Measurements from ENCODE around the gene SGCG.

DNA sequence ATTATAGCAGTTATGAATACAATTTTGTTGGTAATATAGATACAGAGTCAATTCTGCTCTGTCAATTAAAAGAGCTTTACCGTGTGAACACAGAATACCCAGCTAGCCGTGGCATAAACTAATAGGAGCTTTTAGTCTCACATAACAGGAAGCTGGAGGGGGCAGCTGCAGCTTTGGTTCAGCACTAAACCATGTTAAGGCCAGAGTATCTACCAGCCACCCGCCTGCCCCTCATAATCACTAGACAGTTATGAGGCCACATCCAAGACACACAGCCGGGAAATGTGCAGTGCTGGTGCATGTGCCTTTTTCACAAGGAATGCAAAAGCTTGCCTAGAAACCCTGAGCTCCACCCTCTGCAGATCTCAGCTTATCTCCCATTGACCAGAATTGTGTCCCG lies 62.3 kb downstream of the SGCG start:
- TF ChIP-seq, protein P1, sequence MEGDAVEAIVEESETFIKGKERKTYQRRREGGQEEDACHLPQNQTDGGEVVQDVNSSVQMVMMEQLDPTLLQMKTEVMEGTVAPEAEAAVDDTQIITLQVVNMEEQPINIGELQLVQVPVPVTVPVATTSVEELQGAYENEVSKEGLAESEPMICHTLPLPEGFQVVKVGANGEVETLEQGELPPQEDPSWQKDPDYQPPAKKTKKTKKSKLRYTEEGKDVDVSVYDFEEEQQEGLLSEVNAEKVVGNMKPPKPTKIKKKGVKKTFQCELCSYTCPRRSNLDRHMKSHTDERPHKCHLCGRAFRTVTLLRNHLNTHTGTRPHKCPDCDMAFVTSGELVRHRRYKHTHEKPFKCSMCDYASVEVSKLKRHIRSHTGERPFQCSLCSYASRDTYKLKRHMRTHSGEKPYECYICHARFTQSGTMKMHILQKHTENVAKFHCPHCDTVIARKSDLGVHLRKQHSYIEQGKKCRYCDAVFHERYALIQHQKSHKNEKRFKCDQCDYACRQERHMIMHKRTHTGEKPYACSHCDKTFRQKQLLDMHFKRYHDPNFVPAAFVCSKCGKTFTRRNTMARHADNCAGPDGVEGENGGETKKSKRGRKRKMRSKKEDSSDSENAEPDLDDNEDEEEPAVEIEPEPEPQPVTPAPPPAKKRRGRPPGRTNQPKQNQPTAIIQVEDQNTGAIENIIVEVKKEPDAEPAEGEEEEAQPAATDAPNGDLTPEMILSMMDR (IDR thresholded peaks at IDR 0.05; ENCODE audit: low read length) = no peak
- no peak for TF ChIP-seq EZH2 (IDR thresholded peaks at IDR 0.05; ENCODE audit: borderline replicate concordance, low read length)
